NCI-H460 (cell line): ENCODE measurements around the gene RTF1. TPM values are rescaled to one million over a fixed set of nuclear protein-coding genes. Genes with fewer than 3 reads are reported as not detected.
"Not testable (repeated sequence)": the region's sequence is repeated elsewhere in the genome, so short reads cannot be mapped to it uniquely, and the experiment has no call there.

ENCODE experiments used
- DNase-seq: peaks from one replicate; pipeline ENCODE4 v3.0.0-alpha.2; 2016; ENCODE audit warnings: low read depth; ENCODE audit errors: extremely low read depth
- polyA plus RNA-seq: library from polyadenylated mRNA; depleted of rRNA; stranded (reverse); fragments of >200 nt; gene quantifications from 2 replicates; pipeline ENCODE4 v1.2.3, GENCODE V29; 2014; cell fraction: nucleus; rRNA removed
- total RNA-seq: library from RNA; depleted of rRNA; stranded (reverse); fragments of >200 nt; shearing (Covaris generic); gene quantifications from 2 replicates; pipeline ENCODE4 v1.2.3, GENCODE V29; 2014; rRNA removed

The RTF1 gene
- total RNA-seq, result 17.7 and 21.6 TPM in 2 replicates
- 16.4 TPM in 2 replicates for polyA plus RNA-seq

DNA sequence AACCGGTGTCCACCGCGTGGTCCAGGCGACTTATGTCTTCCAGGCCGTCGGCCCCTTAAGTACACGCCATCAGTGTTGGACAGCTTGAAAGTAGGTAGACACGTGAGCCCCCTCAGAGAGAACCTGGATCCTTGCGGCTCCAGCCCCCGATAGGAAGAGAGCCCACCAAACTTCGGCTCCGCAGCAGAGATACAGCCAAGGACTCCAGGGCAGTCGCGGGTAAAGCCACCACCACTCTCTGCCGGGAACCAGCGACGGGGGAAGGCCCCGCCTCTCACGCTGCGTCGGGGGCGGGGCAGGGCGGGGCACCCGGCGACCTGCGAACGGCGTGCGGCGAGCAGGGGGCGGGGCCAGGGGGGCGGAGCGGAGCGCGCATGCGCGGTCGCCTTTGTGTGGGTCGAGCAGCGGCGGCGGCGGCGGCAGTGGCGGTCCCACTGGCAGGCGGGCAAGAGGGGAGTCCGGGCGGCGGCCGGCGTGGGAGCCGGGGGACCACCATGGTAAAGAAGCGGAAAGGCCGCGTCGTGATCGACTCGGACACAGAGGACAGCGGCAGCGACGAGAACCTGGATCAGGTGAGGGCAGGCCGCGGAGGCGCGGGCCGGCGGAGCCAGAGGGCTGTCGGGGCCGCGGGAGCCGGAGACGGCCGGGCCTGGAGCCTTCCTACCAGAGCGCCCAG is at the start of gene RTF1:
Gene RTF1, plus strand, starts transcription at position 354 of the 676 bp plus-strand sequence. Its CDS starts 21 bp downstream, at position 375.
- DNase-seq, result peak; percentile 87

DNA sequence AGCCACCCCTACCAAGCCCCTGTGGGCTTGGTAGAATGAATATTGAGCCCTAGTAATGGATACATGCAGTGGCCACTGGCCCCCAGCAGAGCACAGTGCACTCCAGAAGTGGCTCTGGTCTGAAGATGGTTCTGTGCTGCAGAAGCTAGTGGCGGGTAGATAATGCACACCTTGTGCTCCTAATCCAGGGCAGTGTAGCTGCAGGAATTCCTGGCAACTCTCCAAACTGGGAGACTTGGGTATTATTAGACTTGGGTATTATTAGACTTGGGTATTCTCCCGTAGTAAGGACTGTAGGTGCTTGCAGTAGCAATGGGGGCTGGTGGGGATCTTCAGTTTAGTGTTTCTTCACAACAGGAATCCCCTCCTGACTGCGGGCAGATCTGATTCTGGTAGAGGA is 49.5 kb upstream of the RTF1 start:
- no peak for DNase-seq

- no peak for DNase-seq
Observed at GRCh38 chr15:41377978-41378377, 38.9 kb upstream of the RTF1 start.

DNA sequence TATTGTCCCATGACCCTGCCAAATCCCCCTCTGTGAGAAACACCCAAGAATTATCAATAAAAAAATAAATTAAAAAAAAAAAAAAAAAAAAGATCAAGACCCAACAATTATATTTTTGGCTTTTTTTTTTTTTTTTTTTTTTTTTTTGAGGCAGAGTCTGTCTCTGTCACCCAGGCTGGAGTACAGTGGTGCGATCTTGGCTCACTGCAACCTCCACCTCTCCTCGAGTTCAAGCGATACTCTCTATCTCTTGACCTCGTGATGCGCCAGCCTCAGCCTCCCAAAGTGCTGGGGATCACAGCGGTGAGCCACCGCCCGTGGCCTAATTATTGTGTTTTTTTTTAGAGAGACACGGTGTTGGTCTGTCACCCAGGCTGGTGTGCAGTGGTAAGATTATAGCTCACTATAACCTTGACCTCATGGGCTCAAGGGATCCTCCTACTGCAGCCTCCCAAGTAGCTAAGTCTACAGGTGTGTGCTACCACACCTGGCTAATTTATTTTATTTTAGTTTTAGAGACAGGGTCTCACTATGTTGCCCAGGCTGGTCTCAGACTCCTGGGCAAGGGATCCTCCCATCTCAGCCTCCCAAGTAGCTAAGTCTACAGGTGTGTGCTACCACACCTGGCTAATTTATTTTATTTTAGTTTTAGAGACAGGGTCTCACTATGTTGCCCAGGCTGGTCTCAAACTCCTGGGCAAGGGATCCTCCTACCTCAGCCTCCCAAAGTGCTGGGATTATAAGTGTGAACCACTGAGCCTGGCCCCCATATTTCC is 32.7 kb upstream of the RTF1 start:
- DNase-seq, result not testable (repeated sequence)

- no peak for DNase-seq
Observed at GRCh38 chr15:41387646-41388045, 29.2 kb upstream of the RTF1 start.

- DNase-seq, result no peak
Observed at GRCh38 chr15:41392659-41393058, 24.2 kb upstream of the RTF1 start.

GRCh38 chr15:41394924-41395323 is 22.0 kb upstream of the RTF1 start:
- no peak for DNase-seq

GRCh38 chr15:41396111-41396510 is 20.8 kb upstream of the RTF1 start:
- no peak for DNase-seq

DNA sequence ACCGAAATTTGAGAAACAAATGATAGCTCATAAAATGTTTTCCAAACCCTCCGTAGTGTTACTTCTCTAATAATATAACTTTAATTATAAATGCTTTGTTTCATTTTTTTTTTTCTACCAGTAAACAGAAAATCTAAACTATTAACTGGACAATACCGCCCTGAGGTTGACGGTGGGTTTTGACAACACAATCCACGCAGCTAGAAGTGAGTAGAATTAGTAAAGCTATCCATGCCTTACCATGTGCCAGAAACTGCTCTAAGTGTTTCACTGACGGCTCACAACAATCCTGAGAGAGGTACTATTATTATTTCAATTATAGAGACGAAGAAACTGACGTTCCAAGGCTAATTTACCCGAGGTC is 15.0 kb upstream of the RTF1 start:
- no peak for DNase-seq

DNA sequence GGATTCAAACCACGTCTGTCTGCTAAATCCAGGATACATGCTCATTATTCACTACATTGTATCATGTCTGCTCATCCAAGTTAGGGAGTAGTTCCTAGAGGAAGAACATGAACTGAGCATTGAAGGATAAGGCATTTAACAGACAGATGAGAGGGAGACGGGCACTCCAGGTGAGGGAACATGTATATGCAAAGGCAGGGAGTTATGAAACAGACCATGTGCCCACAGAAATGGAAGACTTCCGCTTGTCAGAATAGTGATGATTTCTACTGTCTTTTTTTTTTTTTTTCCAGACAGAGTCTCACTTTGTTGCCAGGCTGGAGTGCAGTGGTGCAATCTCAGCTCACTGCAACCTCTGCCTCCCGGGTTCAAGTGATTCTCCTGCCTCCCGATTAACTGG is 9.6 kb upstream of the RTF1 start:
- DNase-seq, result no peak

- no peak for DNase-seq
Observed at GRCh38 chr15:41408234-41408641, 8.7 kb upstream of the RTF1 start.

GRCh38 chr15:41411031-41411430 is 5.9 kb upstream of the RTF1 start:
- DNase-seq, result no peak

GRCh38 chr15:41411441-41411840 is 5.5 kb upstream of the RTF1 start:
- DNase-seq, result no peak

DNA sequence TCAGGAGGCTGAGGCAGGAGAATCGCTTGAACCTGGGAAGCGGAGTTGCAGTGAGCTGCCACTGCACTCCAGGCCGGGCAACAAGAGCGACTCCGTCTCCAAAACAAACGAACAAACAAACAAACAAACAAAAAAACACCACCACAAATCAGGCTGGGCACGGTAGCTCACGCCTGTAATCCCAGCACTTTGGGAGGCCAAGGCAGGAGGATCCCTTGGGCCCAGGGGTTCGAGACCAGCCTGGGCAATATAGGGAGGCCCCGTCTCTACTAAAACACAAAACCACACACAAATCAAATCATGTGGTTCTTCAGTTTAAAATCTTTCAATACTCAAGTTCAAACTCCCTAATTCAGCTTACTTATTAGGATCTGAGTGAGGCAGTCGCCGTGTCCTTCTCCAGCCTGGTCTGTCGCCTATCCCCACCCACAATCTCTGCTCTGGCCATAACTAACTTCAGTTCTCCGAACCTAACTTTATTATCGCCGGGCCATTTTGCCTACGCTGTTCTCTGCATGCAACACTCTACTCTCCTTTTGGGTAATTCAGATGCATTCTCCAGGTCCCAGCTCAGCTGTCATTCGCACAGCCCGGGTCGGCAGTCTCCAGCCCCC is 660 bp upstream of the RTF1 start:
- no peak for DNase-seq

DNA sequence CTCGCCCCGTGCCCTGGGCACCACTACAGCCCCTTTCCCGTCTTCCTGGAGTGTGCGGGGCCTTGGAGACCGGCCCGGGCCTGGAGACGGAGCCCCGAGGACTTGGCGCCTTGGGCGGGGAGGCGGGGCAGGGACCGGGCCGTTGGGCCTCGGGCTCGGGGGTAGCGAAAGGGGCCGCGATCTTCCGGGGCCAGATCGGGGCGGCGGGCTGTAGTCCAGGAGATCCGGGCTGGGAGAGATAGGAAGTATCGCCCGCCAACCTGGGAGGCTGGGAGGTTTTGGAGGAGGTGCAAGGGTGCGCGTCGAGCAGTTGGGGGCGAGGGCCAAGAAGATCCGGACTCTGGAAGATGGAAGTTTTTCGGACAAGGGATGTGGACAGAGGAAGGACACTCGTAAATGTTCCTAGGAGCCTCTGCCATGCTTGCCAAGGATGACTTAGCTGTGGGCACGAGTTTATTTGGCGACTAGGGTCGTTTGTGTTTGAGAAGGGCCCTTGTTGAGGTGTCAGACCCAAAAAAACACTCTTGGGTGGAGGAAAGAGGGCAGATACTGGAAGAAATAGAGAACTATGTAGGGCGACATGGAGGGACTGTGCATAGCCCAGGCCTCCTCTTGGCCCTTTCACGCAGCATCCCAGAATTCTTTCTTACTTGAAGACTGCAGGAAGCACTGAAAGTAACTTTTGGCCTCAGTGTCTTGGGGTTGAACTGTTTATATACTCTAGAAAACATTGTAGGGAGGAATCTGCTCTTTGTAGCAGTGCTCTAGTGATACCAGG is 712 bp downstream of the RTF1 start:
- no peak for DNase-seq

DNA sequence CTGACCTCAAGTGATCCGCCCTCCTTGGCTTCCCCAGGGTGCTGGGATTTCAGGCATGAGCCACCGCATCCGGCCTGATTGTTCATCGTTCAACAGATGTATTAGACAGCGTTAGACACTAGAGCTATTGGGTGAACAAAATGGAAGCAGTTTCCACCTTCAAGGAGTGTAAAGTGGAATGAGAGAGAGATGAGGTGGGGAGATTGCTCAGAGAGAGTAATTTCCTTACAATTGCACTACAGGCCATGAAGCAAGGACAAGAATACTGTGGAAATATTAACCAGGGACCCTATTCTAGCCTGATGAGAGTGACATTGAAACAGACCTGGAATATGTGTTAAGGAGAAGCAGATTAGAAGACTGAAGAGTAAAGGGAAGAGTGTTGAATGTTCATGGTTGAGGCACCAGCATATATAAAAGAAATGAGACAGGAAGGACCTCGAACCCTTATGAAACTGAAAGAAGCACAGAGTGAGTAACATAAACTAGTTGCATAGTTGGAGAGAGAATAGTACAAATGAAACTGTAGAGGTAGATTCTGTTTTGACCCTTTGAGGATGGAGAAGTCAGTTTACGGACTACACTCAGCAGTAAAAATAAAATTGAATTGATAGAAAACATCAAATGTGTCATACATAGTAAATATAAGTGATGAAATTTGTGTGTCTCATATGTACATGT is 7.2 kb downstream of the RTF1 start:
- DNase-seq, result no peak

- no peak for DNase-seq
Observed at GRCh38 chr15:41424809-41425208, 7.9 kb downstream of the RTF1 start.

DNA sequence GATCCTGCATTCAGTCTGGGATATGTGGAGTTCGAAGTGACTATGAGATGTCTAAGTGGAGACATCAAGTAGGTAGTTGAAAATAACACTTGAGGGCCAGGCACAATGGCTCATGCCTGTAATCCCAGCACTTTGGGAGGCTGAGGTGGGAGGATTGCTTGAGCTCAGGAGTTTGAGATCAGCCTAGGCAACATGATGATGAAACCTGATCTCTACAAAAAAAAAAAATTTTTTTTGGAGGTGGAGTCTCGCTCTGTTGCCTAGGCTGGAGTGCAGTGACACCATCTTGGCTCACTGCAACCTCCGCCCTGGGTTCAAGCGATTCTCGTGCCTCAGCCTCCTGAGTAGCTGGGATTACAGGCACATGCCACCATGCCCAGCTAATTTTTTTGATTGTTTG is 9.0 kb downstream of the RTF1 start:
- DNase-seq, result not testable (repeated sequence)

DNA sequence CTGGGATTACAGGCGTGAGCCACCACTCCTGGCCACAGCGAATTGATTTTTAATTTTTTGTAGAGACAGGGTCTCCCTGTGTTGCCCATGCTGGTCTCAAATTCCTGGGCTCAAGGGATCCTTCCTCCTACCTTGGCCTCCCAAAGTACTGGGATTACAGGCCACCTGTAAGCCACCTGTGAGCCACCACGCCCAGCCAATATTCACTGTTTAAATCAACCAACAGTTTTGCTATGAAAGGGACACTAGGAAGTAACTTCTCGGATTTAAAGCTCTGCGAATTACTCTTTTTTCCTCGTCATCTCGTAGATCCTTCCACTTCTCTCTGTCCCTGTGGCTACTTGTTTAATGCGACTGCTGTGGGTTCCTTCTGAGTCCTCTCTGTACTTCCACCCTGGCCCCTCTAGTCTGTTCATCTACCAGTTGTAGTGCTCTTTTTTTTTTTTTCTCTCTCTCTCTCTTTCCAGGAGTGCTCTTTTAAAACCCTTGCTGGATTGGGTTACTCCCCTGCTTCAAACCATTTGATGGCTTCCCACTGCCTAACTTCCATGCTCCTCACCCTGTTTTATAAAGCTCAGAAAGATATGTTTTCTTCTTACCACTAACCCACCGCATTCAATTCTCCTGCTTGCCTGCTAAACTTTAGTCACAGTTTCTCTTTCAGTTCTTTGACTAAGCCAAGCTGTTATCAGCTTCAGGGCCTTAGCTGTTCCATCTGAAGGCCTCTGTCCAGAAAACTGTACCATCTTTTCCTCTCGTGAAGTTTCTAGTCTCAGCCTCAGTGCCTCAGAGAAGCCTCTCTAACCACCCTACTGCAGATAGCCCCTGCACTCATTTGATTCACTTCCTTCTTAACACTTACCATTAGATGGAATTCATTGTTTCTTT is 12.4 kb downstream of the RTF1 start:
- no peak for DNase-seq
